HuH-7 (cell line): ENCODE data around the gene ZBTB38.

ENCODE experiments used
- DNase-seq: peaks from one replicate; pipeline ENCODE4 v3.0.0; 2011; ENCODE audit warnings: low spot score

The ZBTB38 gene

GRCh38 chr3:141406265-141406664 is 38.0 kb downstream of the ZBTB38 start:
- DNase-seq, result no peak

GRCh38 chr3:141407047-141407446 is 38.7 kb downstream of the ZBTB38 start:
- no peak for DNase-seq

GRCh38 chr3:141407825-141408224 is 39.5 kb downstream of the ZBTB38 start:
- no peak for DNase-seq

GRCh38 chr3:141408596-141408995 is 40.3 kb downstream of the ZBTB38 start:
- DNase-seq, result no peak

GRCh38 chr3:141409940-141410241 is 41.6 kb downstream of the ZBTB38 start:
- DNase-seq, result no peak

DNA sequence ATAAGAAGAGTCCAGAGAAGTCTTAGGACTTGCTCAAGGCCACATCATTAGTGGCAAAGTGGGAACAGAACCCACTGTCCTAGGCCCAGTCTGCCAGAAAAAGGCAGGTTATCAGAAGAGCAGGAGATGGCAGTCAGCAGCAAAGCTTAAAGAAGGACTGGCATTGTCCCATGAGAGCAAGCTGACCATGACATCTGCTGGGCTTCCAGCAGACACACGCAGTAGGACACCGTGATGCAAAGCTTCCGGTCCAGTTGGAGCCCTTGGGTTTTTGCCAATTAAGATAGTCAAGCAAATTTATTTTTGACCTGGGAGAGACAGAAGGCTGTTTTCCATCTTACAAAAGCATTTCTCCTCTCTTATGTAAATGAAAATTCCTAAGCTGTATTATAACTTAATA is 42.1 kb downstream of the ZBTB38 start:
- DNase-seq, result no peak

- DNase-seq, result no peak
These were observed 42.5 kb downstream of the ZBTB38 start for GRCh38 chr3:141410846-141411245.

GRCh38 chr3:141411251-141411771 is 43.0 kb downstream of the ZBTB38 start:
- DNase-seq, result no peak

DNA sequence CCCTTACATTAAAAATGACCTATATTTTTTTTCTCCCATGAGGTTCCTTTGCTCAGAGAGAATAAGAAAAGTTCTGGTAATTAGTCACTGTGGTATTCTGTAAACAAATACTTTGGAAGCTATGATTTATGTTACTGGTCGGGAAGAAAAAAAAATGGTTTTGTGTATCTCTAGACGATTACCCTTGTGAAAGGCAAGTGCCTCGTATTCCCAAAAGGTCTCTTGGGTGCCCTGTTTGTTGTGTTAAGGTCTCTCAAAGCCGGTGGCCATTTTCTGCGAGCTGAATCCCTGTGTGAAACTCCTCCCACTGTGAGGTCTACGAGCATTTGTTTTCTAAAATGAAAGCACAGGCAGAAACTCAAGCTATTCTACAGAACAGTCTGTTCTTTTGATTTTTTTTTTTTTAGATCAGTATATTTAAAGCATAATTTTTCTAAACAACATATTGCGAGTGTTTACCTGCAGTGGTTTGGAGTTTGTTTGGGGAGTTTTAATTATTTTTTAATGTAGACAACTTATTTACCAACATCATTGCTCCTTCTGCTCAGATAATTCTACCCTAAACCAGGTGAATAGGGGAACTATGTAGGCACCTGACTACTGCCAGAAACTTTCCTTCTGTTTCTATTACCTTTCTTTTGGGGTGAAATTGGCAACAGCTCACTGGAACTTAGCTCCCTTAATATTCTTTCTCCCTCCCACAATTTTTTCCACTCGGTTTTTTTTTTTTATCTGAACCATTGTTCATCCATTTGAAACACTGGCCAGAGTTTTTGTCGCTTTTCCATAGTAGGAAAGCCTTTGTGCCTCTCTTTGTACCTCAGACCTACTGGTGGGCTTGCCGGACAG is 44.0 kb downstream of the ZBTB38 start:
- DNase-seq, result no peak

- no peak for DNase-seq
These were observed 44.6 kb downstream of the ZBTB38 start for GRCh38 chr3:141412936-141413354.

DNA sequence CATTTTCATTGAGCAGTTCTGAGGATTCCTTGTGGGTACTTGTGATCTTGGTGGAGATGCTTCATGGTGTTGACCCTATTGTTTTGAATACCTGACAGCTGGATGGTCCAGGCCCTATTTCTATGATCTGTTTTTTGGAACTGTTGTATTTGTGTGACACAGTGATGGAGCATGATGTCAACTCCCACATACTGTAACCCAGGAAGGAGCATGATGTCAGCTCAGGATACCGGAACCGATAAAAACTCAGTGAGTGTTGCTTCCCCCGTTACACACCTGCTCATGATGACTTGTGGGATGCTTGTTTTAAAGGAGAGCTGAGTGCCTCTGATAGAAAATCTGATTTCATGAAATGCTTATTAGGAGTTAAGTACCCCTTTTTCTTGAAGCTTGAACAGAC is 45.1 kb downstream of the ZBTB38 start:
- DNase-seq, result no peak

DNA sequence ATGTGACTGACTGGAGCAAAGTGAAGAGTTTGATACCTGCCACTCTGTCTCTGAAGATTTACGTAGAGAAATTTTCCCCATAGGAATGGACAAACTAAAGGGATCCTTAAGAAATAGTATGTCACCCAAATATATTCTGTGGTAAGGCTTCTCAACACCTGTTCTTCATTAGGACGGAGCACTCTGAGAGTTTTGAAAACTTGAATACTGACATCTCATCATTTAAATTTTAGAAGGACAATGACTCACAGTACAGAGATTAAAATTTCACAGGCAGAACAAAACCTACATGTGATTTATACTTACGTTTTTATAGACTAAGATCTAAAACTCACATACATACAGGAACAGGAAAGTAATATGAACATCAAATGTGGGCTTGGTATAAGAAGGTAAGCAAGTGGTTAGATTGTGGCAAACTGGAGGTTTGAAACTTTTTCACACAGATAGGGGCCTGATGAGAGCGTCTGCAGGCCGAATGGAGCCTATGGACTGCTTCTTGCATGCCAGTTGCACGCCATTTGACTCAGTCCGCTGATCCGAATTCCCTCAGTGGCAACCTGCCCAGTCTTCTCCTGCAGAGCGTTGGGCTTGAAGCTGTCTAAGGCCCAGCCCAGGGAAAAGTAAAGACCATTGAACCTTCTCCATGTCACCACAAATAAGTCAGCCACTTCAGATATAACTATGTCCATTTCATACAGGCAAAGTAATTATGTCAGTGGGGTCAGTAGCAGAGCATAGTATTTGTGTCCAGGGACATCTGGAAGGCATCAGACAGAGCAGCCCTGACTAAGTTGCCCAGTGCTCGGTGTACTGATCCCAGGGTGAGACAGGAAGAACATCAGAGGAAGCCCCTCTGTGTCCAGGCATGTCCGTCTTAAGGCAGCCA is 45.7 kb downstream of the ZBTB38 start:
- no peak for DNase-seq

GRCh38 chr3:141414800-141415462 is 46.6 kb downstream of the ZBTB38 start:
- DNase-seq, result no peak

DNA sequence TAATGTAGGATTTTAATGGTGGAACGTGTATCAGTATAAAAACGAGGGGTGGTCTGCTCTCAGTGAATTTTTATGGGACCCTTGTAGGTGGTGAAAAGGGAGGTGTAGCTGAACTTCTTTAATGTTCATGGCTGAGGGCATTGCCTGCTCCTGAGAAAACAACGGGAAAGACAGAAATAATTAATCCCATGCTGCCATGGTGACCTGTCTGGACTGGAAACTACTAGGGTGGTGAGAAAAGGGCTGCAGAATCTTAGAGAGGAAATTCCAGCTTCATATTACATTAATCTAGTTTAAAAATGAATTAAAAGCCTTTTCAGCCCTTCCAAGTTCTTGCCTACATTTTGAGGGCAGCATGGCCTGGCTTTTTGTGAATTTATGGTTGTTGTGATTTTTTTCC is 47.6 kb downstream of the ZBTB38 start:
- no peak for DNase-seq
